HepG2 (cell line): ENCODE data around the gene YJEFN3. TPM values are rescaled to one million over a fixed set of nuclear protein-coding genes. Genes with fewer than 3 reads are reported as not detected.

Experiments used
- BCL3 ChIP-seq: sonication (generic); formaldehyde crosslinking; IDR thresholded peaks from 2 replicates; pipeline ENCODE4 v1.5.1; 2020; ENCODE audit warnings: mild to moderate bottlenecking, missing genetic modification reagents, moderate library complexity
- BRF2 ChIP-seq: sonication (generic); formaldehyde crosslinking; IDR thresholded peaks from 2 replicates; pipeline ENCODE4 v1.8.1; 2022; ENCODE audit warnings: mild to moderate bottlenecking, missing genetic modification reagents
- HES4 ChIP-seq: sonication (generic); formaldehyde crosslinking; IDR thresholded peaks from 2 replicates; pipeline ENCODE4 v1.9.0; 2021; ENCODE audit warnings: mild to moderate bottlenecking, missing genetic modification reagents, borderline replicate concordance
- HMGA1 ChIP-seq: sonication (generic); formaldehyde crosslinking; conservative IDR thresholded peaks from 2 replicates; pipeline ENCODE4 v1.4.0; 2020; ENCODE audit warnings: missing genetic modification reagents
- HOMEZ ChIP-seq: IDR thresholded peaks from 2 replicates; pipeline ENCODE4 v1.6.1; 2016; ENCODE audit warnings: low read depth
- MAFG ChIP-seq: sonication (generic); formaldehyde crosslinking; IDR thresholded peaks from 2 replicates; pipeline ENCODE4 v1.5.1; 2020; ENCODE audit warnings: mild to moderate bottlenecking, missing genetic modification reagents
- MED13 ChIP-seq: sonication (generic); formaldehyde crosslinking; IDR thresholded peaks from 2 replicates; pipeline ENCODE4 v1.5.0; 2020; ENCODE audit warnings: missing genetic modification reagents
- MEIS1 ChIP-seq: sonication (generic); formaldehyde crosslinking; IDR thresholded peaks from 2 replicates; pipeline ENCODE4 v1.9.0; 2021; ENCODE audit warnings: mild to moderate bottlenecking, missing genetic modification reagents, moderate library complexity, borderline replicate concordance
- MIER2 ChIP-seq: IDR thresholded peaks from 2 replicates; pipeline ENCODE4 v1.6.1; 2016; ENCODE audit warnings: missing biosample characterization, missing genetic modification reagents
- MIER3 ChIP-seq: IDR thresholded peaks from 2 replicates; pipeline ENCODE4 v1.6.1; 2016; ENCODE audit warnings: missing compliant biosample characterization, borderline replicate concordance
- NKX3-1 ChIP-seq: sonication (generic); formaldehyde crosslinking; IDR thresholded peaks from 2 replicates; pipeline ENCODE4 v1.5.0; 2020; ENCODE audit warnings: missing genetic modification reagents
- SMC3 ChIP-seq: IDR thresholded peaks from 2 replicates; pipeline ENCODE4 v1.6.1; 2011; ENCODE audit warnings: low read length, improper control_type of control experiment
- SNRNP70 ChIP-seq: fragments of 200-400 bp; formaldehyde crosslinking; IDR thresholded peaks from 2 replicates; pipeline ENCODE4 v1.6.1; 2017; ENCODE audit warnings: mild to moderate bottlenecking, low read depth, low read length, moderate library complexity
- SRSF1 ChIP-seq: fragments of 200-400 bp; formaldehyde crosslinking; optimal IDR thresholded peaks from 2 replicates; pipeline ENCODE3; 2017; ENCODE audit warnings: mild to moderate bottlenecking, low read depth, low read length, moderate library complexity
- TP53 ChIP-seq: sonication (generic); formaldehyde crosslinking; conservative IDR thresholded peaks from 2 replicates; pipeline ENCODE4 v1.4.0; 2020; ENCODE audit warnings: missing genetic modification reagents
- ZNF136 ChIP-seq: sonication (generic); formaldehyde crosslinking; IDR thresholded peaks from 2 replicates; pipeline ENCODE4 v1.8.1; 2022; ENCODE audit warnings: low read depth, mild to moderate bottlenecking, moderate library complexity, missing genetic modification reagents
- ZNF317 ChIP-seq: sonication (generic); formaldehyde crosslinking; IDR thresholded peaks from 2 replicates; pipeline ENCODE4 v1.5.0; 2020; ENCODE audit warnings: mild to moderate bottlenecking, missing genetic modification reagents
- ZNF552 ChIP-seq: sonication (generic); formaldehyde crosslinking; IDR thresholded peaks from 2 replicates; pipeline ENCODE4 v1.9.0; 2022; ENCODE audit warnings: missing genetic modification reagents, mild to moderate bottlenecking, borderline replicate concordance
- ZNF556 ChIP-seq: sonication (generic); formaldehyde crosslinking; IDR thresholded peaks from 2 replicates; pipeline ENCODE4 v1.4.0; 2020; ENCODE audit warnings: mild to moderate bottlenecking, missing genetic modification reagents, borderline replicate concordance
- ZNF780A ChIP-seq: sonication (generic); formaldehyde crosslinking; IDR thresholded peaks from 2 replicates; pipeline ENCODE4 v1.8.0; 2022; ENCODE audit warnings: mild to moderate bottlenecking, missing genetic modification reagents, moderate library complexity
- ZNF839 ChIP-seq: sonication (generic); formaldehyde crosslinking; IDR thresholded peaks from 2 replicates; pipeline ENCODE4 v1.4.0; 2020; ENCODE audit warnings: missing genetic modification reagents, mild to moderate bottlenecking, borderline replicate concordance
- ZSCAN21 ChIP-seq: sonication (generic); formaldehyde crosslinking; IDR thresholded peaks from 2 replicates; pipeline ENCODE4 v1.8.0; 2022; ENCODE audit warnings: mild to moderate bottlenecking, missing genetic modification reagents, moderate library complexity, borderline replicate concordance
- ZSCAN31 ChIP-seq: sonication (generic); formaldehyde crosslinking; IDR thresholded peaks from 2 replicates; pipeline ENCODE4 v1.5.0; 2020; ENCODE audit warnings: low read depth, mild to moderate bottlenecking, missing genetic modification reagents
- ZZZ3 ChIP-seq: sonication (generic); formaldehyde crosslinking; IDR thresholded peaks from 2 replicates; pipeline ENCODE4 v1.4.0; 2020; ENCODE audit warnings: missing genetic modification reagents, mild to moderate bottlenecking, borderline replicate concordance
- polyA plus RNA-seq, 8 experiments: library from polyadenylated mRNA; depleted of rRNA in 3 of 8; stranded (reverse) in 7 of 8; unstranded in 1 of 8; fragments of >200 nt; fragmentation: Illumina TruSeq in 4 of 8; extraction: Trizol in 4 of 8; gene quantifications; 2 replicates each; pipeline versions ENCODE4 v1.2.1 to v1.2.3, GENCODE V29; 2011 to 2016; ENCODE audit warnings: low read depth in 4 of 8, missing spikeins in 1 of 8, mixed read lengths in 1 of 8; ENCODE audit not compliant: insufficient read depth in 1 of 8
- total RNA-seq, 5 experiments: library from RNA; depleted of rRNA; stranded (reverse); fragments of >200 nt; fragmentation: Illumina TruSeq; extraction: Trizol; gene quantifications; 2 replicates each; pipeline ENCODE4 v1.2.3, GENCODE V29; 2016; ENCODE audit warnings: low read depth in 1 of 5

YJEFN3 gene
- total and polyA plus RNA-seq, 2 of the 13 experiments (the other 11 are each of a cell fraction or from before 2014, with no cell fraction given): 0.89 to 4.0 TPM

GRCh38 chr19:19515642-19516519 lies 12.8 kb upstream of the YJEFN3 start, which contains the start of gene NDUFA13 (continued):
- no peak for TF ChIP-seq NKX3-1 (CRISPR knock-in tag)
- no peak for TF ChIP-seq ZNF552 (CRISPR knock-in tag)
- peak; percentile 72; the same call in 1 of the 2 replicates for TF ChIP-seq MED13
- no peak for TF ChIP-seq HMGA1
- TF ChIP-seq BRF2 (CRISPR knock-in tag): peak; percentile 33; the same call in 1 of the 2 replicates
- no peak for TF ChIP-seq ZSCAN21 (CRISPR knock-in tag)
- peak; percentile 86 for TF ChIP-seq ZNF556
- TF ChIP-seq TP53 (CRISPR knock-in tag): no peak
- no peak for TF ChIP-seq SRSF1
- TF ChIP-seq ZNF136: 0 out of 2 replicates have a peak, but pooled peaks have one; percentile 34
- TF ChIP-seq ZNF839 (CRISPR knock-in tag): no peak
- TF ChIP-seq MEIS1: no peak
- no peak for TF ChIP-seq SMC3
- 0 out of 2 replicates have a peak, but pooled peaks have one; percentile 19 for TF ChIP-seq MIER2
- peak; percentile 47; the same call in 1 of the 2 replicates for TF ChIP-seq HES4 (CRISPR knock-in tag)
- TF ChIP-seq SNRNP70: no peak
- no peak for TF ChIP-seq HOMEZ (CRISPR knock-in tag)
- peak; percentile 22; the same call in 1 of the 2 replicates for TF ChIP-seq ZNF317 (CRISPR knock-in tag)
- TF ChIP-seq MIER3 (CRISPR knock-in tag): peak; percentile 77; the same call in 1 of the 2 replicates
- TF ChIP-seq BCL3: peak; percentile 84
- peak; percentile 68; the same call in 1 of the 2 replicates for TF ChIP-seq ZSCAN31
- no peak for TF ChIP-seq MAFG (CRISPR knock-in tag)
- TF ChIP-seq ZZZ3 (CRISPR knock-in tag): peak; percentile 60; the same call in 1 of the 2 replicates
- TF ChIP-seq ZNF780A (CRISPR knock-in tag): no peak
